ENCODE measurements around the gene DHCR24. TPM values are rescaled to one million over a fixed set of nuclear protein-coding genes. Genes with fewer than 3 reads are reported as not detected.

DHCR24 gene
- total and polyA plus RNA-seq, 2 of the 13 experiments (the other 11 are each of a cell fraction or from before 2014, with no cell fraction given), result 374 to 448 TPM

DNA sequence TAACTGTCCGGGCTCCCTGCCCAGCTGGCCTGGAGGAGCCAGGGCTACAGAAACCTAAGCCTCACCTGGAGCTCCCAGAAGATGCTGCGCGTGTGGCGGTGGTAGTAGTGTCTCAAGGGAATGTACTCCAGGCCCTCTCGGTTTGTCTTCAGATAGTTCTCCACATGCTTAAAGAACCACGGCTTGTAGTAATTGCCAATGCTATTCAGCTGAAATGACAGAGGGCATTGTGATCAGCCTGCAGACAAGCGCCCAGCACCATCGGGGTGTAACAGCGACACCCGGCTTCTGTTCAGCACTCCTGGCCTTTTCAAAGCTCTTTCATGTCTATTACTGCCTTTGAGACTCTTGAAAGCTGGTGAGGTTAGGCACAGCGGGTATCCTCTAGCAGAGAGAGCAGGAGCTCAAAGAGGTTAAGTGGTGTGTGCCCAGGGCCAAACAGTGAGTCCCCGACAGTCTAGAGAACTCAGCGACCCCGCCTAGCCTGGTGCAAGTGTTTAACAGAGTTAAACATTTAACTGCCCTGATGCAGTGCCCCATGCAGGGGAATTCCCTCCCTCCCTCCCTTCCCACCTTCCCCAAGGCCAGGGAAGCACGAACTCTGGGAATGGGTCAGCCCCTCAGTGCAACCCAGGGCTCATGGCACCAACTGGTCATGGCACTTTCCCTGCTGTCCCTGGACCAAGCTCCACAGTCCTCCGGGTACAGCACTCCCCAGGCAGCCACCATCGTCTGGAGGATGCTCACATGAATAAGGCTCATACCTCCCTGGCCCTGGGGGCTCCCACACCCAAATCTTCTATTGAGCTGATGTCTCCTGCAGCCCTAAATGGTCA lies 21.5 kb downstream of the DHCR24 start (continued):
- TF ChIP-seq, protein P1, sequence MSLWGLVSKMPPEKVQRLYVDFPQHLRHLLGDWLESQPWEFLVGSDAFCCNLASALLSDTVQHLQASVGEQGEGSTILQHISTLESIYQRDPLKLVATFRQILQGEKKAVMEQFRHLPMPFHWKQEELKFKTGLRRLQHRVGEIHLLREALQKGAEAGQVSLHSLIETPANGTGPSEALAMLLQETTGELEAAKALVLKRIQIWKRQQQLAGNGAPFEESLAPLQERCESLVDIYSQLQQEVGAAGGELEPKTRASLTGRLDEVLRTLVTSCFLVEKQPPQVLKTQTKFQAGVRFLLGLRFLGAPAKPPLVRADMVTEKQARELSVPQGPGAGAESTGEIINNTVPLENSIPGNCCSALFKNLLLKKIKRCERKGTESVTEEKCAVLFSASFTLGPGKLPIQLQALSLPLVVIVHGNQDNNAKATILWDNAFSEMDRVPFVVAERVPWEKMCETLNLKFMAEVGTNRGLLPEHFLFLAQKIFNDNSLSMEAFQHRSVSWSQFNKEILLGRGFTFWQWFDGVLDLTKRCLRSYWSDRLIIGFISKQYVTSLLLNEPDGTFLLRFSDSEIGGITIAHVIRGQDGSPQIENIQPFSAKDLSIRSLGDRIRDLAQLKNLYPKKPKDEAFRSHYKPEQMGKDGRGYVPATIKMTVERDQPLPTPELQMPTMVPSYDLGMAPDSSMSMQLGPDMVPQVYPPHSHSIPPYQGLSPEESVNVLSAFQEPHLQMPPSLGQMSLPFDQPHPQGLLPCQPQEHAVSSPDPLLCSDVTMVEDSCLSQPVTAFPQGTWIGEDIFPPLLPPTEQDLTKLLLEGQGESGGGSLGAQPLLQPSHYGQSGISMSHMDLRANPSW (CRISPR knock-in tag; IDR thresholded peaks at IDR 0.05; ENCODE audit: borderline replicate concordance), result no peak; the same call in 1 of the 2 replicates
- TF ChIP-seq FOXO1 (CRISPR knock-in tag; IDR thresholded peaks at IDR 0.05) (peak; percentile 51; the same call in 1 of the 2 replicates), ZNF589 (CRISPR knock-in tag; conservative IDR thresholded peaks at IDR 0.05) (no peak), ZNF674 (CRISPR knock-in tag; IDR thresholded peaks at IDR 0.05; ENCODE audit: low read depth) (no peak), PPARG (CRISPR knock-in tag; conservative IDR thresholded peaks at IDR 0.05) (peak; percentile 65), RFXANK (CRISPR knock-in tag; IDR thresholded peaks at IDR 0.05) (no peak), GPN1 (CRISPR knock-in tag; IDR thresholded peaks at IDR 0.05; ENCODE audit: borderline replicate concordance) (no peak), MIER2 (CRISPR knock-in tag; IDR thresholded peaks at IDR 0.05) (no peak)
- TF ChIP-seq, protein P2, sequence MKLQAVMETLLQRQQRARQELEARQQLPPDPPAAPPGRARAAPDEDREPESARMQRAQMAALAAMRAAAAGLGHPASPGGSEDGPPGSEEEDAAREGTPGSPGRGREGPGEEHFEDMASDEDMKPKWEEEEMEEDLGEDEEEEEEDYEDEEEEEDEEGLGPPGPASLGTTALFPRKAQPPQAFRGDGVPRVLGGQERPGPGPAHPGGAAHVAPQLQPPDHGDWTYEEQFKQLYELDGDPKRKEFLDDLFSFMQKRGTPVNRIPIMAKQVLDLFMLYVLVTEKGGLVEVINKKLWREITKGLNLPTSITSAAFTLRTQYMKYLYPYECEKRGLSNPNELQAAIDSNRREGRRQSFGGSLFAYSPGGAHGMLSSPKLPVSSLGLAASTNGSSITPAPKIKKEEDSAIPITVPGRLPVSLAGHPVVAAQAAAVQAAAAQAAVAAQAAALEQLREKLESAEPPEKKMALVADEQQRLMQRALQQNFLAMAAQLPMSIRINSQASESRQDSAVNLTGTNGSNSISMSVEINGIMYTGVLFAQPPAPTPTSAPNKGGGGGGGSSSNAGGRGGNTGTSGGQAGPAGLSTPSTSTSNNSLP (IDR thresholded peaks at IDR 0.05; ENCODE audit: low read depth, low read length), result no peak
- TF ChIP-seq, protein P3, sequence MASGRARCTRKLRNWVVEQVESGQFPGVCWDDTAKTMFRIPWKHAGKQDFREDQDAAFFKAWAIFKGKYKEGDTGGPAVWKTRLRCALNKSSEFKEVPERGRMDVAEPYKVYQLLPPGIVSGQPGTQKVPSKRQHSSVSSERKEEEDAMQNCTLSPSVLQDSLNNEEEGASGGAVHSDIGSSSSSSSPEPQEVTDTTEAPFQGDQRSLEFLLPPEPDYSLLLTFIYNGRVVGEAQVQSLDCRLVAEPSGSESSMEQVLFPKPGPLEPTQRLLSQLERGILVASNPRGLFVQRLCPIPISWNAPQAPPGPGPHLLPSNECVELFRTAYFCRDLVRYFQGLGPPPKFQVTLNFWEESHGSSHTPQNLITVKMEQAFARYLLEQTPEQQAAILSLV (CRISPR knock-in tag; IDR thresholded peaks at IDR 0.05; ENCODE audit: borderline replicate concordance), result no peak
- TF ChIP-seq, protein P4, sequence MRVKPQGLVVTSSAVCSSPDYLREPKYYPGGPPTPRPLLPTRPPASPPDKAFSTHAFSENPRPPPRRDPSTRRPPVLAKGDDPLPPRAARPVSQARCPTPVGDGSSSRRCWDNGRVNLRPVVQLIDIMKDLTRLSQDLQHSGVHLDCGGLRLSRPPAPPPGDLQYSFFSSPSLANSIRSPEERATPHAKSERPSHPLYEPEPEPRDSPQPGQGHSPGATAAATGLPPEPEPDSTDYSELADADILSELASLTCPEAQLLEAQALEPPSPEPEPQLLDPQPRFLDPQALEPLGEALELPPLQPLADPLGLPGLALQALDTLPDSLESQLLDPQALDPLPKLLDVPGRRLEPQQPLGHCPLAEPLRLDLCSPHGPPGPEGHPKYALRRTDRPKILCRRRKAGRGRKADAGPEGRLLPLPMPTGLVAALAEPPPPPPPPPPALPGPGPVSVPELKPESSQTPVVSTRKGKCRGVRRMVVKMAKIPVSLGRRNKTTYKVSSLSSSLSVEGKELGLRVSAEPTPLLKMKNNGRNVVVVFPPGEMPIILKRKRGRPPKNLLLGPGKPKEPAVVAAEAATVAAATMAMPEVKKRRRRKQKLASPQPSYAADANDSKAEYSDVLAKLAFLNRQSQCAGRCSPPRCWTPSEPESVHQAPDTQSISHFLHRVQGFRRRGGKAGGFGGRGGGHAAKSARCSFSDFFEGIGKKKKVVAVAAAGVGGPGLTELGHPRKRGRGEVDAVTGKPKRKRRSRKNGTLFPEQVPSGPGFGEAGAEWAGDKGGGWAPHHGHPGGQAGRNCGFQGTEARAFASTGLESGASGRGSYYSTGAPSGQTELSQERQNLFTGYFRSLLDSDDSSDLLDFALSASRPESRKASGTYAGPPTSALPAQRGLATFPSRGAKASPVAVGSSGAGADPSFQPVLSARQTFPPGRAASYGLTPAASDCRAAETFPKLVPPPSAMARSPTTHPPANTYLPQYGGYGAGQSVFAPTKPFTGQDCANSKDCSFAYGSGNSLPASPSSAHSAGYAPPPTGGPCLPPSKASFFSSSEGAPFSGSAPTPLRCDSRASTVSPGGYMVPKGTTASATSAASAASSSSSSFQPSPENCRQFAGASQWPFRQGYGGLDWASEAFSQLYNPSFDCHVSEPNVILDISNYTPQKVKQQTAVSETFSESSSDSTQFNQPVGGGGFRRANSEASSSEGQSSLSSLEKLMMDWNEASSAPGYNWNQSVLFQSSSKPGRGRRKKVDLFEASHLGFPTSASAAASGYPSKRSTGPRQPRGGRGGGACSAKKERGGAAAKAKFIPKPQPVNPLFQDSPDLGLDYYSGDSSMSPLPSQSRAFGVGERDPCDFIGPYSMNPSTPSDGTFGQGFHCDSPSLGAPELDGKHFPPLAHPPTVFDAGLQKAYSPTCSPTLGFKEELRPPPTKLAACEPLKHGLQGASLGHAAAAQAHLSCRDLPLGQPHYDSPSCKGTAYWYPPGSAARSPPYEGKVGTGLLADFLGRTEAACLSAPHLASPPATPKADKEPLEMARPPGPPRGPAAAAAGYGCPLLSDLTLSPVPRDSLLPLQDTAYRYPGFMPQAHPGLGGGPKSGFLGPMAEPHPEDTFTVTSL (CRISPR knock-in tag; IDR thresholded peaks at IDR 0.05; ENCODE audit: borderline replicate concordance), result peak; percentile 54; the same call in 1 of the 2 replicates
- TF ChIP-seq, protein P5, sequence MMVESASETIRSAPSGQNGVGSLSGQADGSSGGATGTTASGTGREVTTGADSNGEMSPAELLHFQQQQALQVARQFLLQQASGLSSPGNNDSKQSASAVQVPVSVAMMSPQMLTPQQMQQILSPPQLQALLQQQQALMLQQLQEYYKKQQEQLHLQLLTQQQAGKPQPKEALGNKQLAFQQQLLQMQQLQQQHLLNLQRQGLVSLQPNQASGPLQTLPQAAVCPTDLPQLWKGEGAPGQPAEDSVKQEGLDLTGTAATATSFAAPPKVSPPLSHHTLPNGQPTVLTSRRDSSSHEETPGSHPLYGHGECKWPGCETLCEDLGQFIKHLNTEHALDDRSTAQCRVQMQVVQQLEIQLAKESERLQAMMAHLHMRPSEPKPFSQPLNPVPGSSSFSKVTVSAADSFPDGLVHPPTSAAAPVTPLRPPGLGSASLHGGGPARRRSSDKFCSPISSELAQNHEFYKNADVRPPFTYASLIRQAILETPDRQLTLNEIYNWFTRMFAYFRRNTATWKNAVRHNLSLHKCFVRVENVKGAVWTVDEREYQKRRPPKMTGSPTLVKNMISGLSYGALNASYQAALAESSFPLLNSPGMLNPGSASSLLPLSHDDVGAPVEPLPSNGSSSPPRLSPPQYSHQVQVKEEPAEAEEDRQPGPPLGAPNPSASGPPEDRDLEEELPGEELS (CRISPR knock-in tag; IDR thresholded peaks at IDR 0.05), result peak; percentile 83

All from HepG2 (cell line).